Amniotic epithelial cell (primary cell): ENCODE measurements around the gene HOXB5.

Experiments used
- DNase-seq: peaks from one replicate; pipeline ENCODE4 v3.0.0-alpha.2; 2010; ENCODE audit warnings: low read depth

HOXB5 gene

DNA sequence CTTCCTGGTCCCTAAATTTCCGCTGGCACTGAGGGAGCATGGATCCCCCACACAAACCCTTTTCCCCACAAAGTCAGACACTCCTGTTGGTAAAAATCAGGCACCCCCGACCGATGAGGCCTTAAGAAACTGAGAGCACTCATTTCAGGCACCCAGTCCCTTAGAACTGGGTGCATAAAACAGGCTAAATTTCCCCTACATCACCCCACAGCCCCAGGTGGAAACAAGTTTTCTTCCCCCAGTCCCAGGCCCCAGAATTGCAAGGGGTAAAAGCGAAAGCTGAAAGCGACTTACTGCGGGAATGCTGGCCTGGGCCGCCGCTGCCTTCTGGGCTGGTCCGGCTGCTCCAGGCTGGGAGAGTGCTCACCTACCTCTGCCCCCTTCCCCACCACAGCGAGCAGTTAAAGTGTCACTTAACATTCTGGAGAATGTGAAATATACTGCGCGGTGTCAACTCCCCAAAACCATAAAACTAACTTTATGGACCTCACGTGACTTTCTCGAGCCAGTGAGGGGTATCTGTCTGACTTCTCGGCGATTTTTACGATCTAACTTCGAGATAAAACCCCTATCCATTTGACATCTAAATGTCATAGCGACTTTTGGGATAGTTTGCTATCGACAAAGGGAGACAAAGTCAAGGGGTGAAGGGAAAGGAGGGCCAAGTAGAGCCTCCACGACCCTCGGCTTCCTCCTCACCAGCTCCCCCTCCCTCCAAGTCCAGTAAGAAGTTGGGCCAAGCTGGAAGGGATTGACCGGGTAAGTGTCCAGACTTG, 3.6 kb downstream of the HOXB5 start, which contains the start of gene HOXB3:
Gene HOXB3, minus strand, starts transcription at position 411 of the 776 bp plus-strand sequence. CDS start 37,767 bp downstream, outside the sequence.
- peak; percentile 95 for DNase-seq

DNA sequence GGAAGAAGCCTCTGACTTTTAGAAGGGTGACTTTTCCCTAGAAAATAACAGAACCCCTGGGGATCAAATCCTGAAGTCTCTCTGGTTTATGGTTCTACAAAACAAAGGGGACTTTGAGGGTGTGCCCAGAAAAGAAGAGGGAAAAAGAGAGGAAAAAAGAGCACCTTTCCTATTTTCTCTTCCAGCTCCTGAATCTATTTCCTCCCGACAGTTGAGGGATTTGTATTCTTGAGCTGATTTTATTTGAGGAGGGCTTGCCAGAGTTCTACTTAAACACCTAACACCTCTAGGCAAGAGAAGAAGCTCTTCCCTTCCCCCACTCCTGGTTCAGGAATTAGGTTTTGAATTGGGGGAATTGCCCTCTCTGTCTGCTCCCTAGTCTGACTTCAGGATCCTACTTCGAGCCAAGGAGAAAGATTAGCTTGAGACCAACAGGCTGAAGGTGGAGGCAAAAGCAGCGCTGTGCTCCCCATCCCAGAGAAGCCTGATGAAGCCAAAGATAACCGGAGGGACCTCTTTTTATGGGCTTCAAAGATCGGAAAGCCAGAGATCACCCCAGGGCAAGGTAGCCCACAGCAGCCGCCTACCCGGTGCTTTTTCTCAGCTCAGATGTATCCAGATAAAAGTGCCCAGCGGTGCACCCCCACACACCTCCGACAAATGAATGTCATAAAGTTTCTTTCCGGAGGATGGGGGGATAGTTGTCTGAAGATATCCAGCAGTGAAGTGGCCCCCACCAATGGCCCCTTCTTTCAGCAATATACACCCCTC, 4.3 kb downstream of the HOXB5 start:
- DNase-seq, result no peak

- DNase-seq, result no peak
Measured at GRCh38 chr17:48588528-48588927, 5.1 kb downstream of the HOXB5 start.

DNA sequence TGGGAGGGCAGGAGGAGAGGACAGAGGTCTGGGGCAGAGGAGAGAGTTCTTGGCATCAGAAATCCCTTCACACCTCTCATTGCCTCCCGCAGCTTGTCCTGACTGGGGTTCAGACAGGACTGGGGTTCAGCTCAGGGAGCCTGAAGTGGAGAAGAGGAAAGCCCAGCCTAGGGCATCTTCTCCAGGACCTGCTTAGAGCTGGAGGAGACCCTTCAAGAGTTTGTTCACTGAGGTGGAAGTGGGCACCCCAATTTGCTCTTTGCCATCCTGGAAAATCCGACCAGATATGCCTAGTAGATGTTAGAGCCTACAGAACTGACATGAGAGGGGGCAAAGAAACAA, 5.5 kb downstream of the HOXB5 start:
- DNase-seq, result no peak

DNA sequence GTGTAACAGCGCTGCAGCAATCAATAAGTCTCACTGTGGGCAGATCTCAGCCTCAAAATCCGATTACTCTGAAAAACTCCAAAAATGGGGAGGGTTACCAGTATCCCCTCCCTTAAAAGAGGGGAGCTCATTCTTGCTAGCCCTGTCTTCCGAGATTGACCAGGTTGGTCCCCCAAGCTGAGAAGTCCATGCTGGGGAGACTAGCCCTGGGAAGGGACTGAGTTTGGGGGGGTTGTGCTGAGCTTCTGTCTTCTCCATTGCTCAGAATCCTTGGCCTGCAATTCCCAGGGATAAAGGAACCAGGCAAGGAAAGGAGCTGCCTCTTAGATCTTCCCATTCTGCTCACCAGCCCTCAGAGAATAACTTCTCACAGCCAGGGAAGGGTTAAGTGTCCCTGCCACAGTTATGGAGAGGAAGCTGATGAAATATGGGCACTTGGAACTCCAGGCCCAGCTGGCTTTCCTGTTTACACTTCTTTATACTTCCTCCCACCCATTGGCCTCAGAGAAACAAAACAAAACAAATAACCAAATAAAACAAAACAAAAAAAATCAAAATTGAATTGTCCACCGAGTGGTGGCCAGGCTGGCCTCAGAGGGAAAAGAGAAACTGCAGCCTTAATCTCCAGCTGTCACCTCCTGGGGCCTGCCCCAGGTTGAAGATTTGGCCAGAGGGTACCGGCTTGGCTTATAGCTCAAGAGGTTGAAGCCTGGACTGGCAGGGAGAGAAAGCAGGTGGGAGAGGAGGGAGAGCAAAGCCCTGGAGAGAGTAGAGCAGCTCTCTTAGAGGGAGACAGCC, 6.1 kb downstream of the HOXB5 start:
- DNase-seq, result peak; percentile 73

- no peak for DNase-seq
Measured at GRCh38 chr17:48586355-48587258, 7.0 kb downstream of the HOXB5 start.

DNA sequence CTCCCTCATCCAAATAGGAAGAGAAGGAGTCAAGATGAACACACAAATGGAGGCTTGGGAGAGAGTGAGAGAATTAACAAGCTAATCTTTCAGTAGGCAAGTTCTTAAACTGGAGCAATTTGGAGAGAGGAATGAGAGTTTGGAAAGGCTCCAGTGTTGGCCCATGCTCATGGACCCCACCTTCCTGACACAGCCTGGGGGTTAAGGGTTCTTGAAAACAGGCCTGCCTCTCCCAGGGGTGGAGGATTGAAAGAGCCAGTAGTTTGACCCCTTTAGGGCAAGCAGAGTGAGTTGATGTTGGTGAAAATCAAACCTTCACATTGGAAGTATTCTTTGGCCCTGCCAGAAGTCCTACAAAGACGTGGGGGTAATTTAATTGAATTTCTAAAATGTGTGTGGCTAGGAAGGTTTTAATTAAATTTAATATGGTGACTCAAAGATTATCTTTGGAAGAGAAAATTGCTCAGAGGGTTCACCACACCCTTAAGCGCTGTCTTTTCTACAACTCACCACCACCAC, 9.3 kb downstream of the HOXB5 start:
- no peak for DNase-seq

DNA sequence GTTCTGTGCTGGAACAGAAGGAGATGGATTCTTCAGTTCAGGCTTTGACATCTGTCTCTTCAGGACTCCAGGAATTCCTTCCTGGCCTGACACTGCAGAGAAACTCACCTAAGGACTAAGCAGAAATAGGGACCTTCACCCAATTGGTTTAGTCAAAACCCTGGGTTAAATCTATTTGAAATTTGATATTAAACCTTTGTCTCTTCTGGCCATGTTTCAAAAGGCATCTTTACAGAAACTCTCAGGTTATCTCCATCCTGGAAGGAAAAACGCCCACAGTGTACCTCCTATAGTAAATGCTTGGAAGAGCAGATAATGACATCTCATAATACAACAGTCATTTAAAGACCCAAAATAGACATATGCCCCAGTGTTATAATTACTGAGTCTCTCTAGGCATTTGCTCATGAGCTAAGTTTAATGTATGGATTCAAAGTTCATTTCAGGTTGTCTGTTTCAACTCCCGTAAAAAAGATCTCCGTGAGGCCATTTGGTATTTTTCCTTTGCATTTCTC, 9.8 kb downstream of the HOXB5 start:
- no peak for DNase-seq

DNA sequence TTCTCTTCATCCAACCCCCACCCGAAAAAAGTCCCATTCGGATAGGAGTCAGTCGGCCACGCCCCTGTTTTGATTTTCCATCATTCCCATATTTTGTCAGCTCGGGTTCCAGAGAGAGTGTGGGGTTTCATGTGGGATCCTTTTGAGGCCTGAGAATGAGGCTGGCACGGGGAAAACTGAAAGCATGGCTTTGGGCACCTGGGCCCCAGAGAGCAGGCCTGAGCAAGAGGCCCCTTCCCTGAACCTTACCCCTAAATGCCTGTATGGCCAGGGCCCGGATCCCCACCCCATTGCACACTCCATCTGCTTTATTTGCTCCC, 10.9 kb downstream of the HOXB5 start:
- no peak for DNase-seq

- DNase-seq, result peak; percentile 78
Measured at GRCh38 chr17:48579760-48580554, 13.6 kb downstream of the HOXB5 start.

GRCh38 chr17:48579471-48579759, 14.2 kb downstream of the HOXB5 start:
- DNase-seq, result no peak

GRCh38 chr17:48578616-48579470, 14.7 kb downstream of the HOXB5 start:
- no peak for DNase-seq

- DNase-seq, result peak; percentile 86
Measured at GRCh38 chr17:48577946-48578615, 15.5 kb downstream of the HOXB5 start, which contains the start of gene HOXB4. Gene HOXB4, minus strand, starts transcription at chr17:48578350. Its CDS starts 31 bp downstream, at chr17:48578319.

- peak; percentile 79 for DNase-seq
Measured at GRCh38 chr17:48577330-48577945, 16.1 kb downstream of the HOXB5 start.

DNA sequence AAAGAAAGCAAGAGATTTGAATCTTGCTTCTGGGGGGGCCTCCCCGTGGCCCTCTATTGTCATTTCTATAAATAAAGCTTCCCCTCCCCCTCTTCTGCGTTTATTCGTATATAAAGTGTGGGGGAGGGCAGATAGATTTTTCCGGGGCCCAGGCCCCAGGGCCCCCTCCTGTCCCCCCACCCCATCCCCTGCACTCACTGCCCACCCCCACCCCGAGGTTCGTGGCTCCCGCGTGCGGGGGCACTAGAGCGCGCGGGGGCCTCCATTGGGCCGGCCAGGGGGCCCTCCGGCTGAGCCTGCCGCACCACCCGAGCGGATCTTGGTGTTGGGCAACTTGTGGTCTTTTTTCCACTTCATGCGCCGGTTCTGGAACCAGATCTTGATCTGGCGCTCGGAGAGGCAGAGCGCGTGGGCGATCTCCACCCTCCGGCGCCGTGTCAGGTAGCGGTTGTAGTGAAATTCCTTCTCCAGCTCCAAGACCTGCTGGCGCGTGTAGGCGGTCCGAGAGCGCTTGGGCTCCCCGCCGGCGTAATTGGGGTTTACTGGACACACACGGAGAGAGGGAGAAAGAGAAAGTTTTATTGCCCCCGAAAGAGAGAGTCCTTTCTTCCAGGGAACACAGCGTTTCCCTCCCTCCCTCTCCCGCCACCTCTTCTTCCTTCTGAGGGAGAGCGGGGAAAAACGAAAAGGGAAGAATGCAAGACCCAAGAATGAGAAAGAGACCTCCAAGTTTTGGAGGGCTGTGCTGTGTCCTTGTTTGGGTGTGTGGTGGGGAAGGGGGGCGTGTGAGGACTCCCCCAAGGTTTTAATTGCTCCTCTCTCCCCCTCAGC, 16.9 kb downstream of the HOXB5 start:
- DNase-seq, result peak; percentile 96

DNA sequence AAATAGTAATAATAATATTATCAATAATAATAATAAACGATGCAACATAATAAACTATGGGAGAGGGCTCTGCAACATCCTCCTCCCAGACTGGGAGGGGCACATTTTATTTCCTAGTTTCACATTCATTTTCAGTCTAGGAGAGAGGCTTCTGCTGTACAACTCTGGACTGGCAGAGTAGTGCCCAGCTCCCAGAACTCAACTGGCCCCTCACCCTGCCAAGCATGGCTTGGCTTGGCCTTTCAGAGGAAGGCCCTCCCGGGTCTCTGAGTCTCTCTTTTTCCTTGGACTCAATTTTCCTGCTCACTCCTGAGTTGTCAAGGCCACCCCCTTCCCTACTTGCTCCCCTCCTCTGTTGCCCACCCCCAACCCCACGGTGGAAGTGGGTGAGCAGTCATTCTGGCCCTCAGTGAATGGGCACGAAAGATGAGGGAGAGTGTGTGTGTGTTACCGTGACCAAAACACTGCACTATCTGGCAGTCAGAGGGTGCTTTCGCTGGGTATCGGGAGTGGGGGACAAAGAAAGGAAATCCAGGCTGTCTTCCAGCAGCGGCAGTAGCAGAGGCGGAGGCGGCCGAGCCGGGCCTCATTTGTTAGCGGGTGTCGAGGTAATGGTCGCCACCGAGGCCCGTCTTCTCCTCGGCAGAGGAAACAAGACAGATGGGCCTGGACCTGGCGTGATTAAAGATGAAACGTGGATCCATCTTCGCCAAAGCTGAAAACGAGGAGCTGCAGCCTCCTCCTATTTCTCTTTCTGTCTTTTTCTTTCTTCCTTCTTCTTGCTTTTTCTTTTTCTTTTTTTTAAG, 17.7 kb downstream of the HOXB5 start:
- DNase-seq, result peak; percentile 63
